Measurements from ENCODE around the gene ATAD2B.

Gene ATAD2B

GRCh38 chr2:23703583-23704385 lies 223.1 kb downstream of the ATAD2B start:
- Histone ChIP-seq H3K36me3 (ENCODE audit: control insufficient read depth in 2 of 2, insufficient read depth in 2 of 2, low read length in 2 of 2) (peaks cover 42 to 62% of the 10 kb centered on the region in 2 donors), H3K27me3 (ENCODE audit: control insufficient read depth in 1 of 2, insufficient read depth in 2 of 2, low read length in 2 of 2) (no peaks in the 10 kb centered on the region), H3K9ac (ENCODE audit: low read length in 2 of 2) (no peak overlapping the region), H3K9me3 (ENCODE audit: control insufficient read depth in 2 of 2, low read length in 2 of 2) (peaks cover 4 to 6% of the 10 kb centered on the region in 2 donors), H3K4me3 (ENCODE audit: low read length in 2 of 2) (no peak overlapping the region), H3K4me1 (ENCODE audit: control insufficient read depth, insufficient read depth, low read length) (peaks cover 15% of the 10 kb centered on the region), H3K27ac (ENCODE audit: low read length) (no peak overlapping the region)

GRCh38 chr2:23703037-23703582 lies 223.8 kb downstream of the ATAD2B start:
- H3K9ac ChIP-seq (ENCODE audit: low read length in 2 of 2), result no peak overlapping the region
- H3K4me3 ChIP-seq (ENCODE audit: low read length in 2 of 2), result no peak overlapping the region
- H3K4me1 ChIP-seq (ENCODE audit: control insufficient read depth, insufficient read depth, low read length), result peaks cover 20% of the 10 kb centered on the region
- no peak overlapping the region for H3K27ac ChIP-seq (ENCODE audit: low read length)
- H3K36me3 ChIP-seq (ENCODE audit: control insufficient read depth in 2 of 2, insufficient read depth in 2 of 2, low read length in 2 of 2), result peaks cover 42 to 64% of the 10 kb centered on the region in 2 donors
- no peaks in the 10 kb centered on the region for H3K27me3 ChIP-seq (ENCODE audit: control insufficient read depth in 1 of 2, insufficient read depth in 2 of 2, low read length in 2 of 2)
- peaks cover 4 to 6% of the 10 kb centered on the region in 2 donors for H3K9me3 ChIP-seq (ENCODE audit: control insufficient read depth in 2 of 2, low read length in 2 of 2)

GRCh38 chr2:23700627-23701026 lies 226.3 kb downstream of the ATAD2B start:
- Histone ChIP-seq H3K27ac (ENCODE audit: low read length) (no peak overlapping the region), H3K4me1 (ENCODE audit: control insufficient read depth, insufficient read depth, low read length) (peaks cover 20% of the 10 kb centered on the region), H3K9ac (ENCODE audit: low read length in 2 of 2) (no peak overlapping the region), H3K4me3 (ENCODE audit: low read length in 2 of 2) (no peak overlapping the region), H3K9me3 (ENCODE audit: control insufficient read depth in 2 of 2, low read length in 2 of 2) (peaks cover 3 to 4% of the 10 kb centered on the region in 2 donors), H3K27me3 (ENCODE audit: control insufficient read depth in 1 of 2, insufficient read depth in 2 of 2, low read length in 2 of 2) (no peaks in the 10 kb centered on the region), H3K36me3 (ENCODE audit: control insufficient read depth in 2 of 2, insufficient read depth in 2 of 2, low read length in 2 of 2) (peaks cover 40 to 63% of the 10 kb centered on the region in 2 donors)

GRCh38 chr2:23699580-23699925 lies 227.4 kb downstream of the ATAD2B start:
- H3K4me3 ChIP-seq (ENCODE audit: low read length in 2 of 2), result no peak overlapping the region
- H3K9ac ChIP-seq (ENCODE audit: low read length in 2 of 2), result no peak overlapping the region
- H3K27ac ChIP-seq (ENCODE audit: low read length), result peak overlapping the region; percentile 37
- H3K4me1 ChIP-seq (ENCODE audit: control insufficient read depth, insufficient read depth, low read length), result peaks cover 20% of the 10 kb centered on the region
- H3K27me3 ChIP-seq (ENCODE audit: control insufficient read depth in 1 of 2, insufficient read depth in 2 of 2, low read length in 2 of 2), result no peaks in the 10 kb centered on the region
- peaks cover 3 to 4% of the 10 kb centered on the region in 2 donors for H3K9me3 ChIP-seq (ENCODE audit: control insufficient read depth in 2 of 2, low read length in 2 of 2)
- peaks cover 39 to 65% of the 10 kb centered on the region in 2 donors for H3K36me3 ChIP-seq (ENCODE audit: control insufficient read depth in 2 of 2, insufficient read depth in 2 of 2, low read length in 2 of 2)

- H3K9me3 ChIP-seq (ENCODE audit: control insufficient read depth in 2 of 2, low read length in 2 of 2), result peaks cover 3 to 4% of the 10 kb centered on the region in 2 donors
- no peak overlapping the region for H3K4me3 ChIP-seq (ENCODE audit: low read length in 2 of 2)
- peaks cover 20% of the 10 kb centered on the region for H3K4me1 ChIP-seq (ENCODE audit: control insufficient read depth, insufficient read depth, low read length)
- no peak overlapping the region for H3K9ac ChIP-seq (ENCODE audit: low read length in 2 of 2)
- no peaks in the 10 kb centered on the region for H3K27me3 ChIP-seq (ENCODE audit: control insufficient read depth in 1 of 2, insufficient read depth in 2 of 2, low read length in 2 of 2)
- peaks cover 38 to 64% of the 10 kb centered on the region in 2 donors for H3K36me3 ChIP-seq (ENCODE audit: control insufficient read depth in 2 of 2, insufficient read depth in 2 of 2, low read length in 2 of 2)
- peak overlapping the region; percentile 37 for H3K27ac ChIP-seq (ENCODE audit: low read length)
Observed at GRCh38 chr2:23698721-23699579, 228.0 kb downstream of the ATAD2B start.
